GM04504 (cell line): ENCODE measurements around the gene FKRP.

Experiments
- DNase-seq: peaks from one replicate; pipeline ENCODE4 v3.0.0-alpha.2; 2012; ENCODE audit warnings: low read depth

The FKRP gene

DNA sequence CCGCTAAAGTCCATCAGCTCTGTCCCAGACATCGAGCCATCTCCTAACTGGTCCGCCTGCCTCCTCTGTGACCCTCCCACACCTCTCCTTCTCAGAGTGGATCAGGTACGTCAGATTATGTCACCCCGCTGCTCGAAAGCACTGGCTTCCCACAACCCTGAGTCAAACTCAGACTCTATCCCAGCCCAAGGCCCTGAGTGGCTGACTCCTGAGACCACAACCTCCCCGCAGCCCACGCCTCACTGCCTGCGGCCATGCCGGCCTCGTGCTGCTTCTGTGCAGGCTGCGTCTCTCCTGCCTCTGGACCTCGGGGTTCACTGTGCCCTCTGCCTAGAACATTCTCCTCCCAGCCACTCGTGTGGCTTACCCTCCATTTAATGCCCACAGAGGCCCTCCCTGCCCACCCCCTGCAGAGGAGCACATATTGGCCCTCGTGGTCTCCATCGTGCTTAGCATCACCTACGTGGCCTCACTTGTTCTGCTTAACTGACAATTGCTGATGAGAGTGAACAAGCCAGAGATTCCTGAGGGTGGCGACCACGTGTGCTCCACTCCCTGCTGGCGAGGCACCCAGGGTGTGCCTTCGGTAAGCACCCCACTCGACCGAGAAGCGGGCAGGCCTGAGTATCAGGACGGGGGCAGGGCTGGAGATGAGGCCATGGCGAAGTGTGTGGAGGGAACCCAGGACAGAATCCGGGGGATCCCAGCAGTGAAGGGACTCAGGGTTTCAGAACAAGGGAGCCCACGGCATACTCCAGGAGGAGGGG, 13.5 kb upstream of the FKRP start:
- DNase-seq, result no peak

DNA sequence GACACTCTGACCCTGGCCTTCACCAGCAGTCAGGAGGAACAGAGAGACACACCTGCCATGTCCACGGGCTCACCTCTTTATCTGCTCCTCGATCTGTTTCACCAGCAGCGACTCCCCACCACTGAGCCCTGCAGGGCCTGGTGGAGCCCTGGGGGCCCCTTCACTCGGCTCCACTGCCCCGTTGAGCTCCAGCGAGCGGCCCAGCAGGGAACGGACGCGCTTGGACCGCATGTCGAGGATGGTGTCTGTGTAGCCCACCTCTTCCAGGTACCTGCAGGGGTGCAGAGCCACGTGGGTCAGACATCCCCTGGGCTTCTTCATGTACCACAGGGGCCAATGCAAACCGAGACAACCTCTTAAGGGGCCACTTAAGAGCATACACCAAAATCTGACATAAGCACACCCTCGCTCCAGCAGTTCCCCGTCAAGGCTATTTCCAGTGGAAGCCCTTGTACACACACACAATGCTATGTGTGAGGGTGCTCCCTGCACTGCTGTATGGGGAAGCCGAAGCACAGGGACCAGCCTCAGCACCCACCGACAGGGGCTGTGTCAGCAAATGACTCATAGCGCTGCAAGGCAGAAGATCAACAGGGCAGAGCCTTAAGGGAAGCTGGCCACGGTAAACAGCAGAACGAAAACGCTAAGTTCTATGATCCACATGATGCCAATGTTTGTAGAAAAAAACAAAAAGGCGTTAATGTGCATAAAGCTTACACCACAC, 12.7 kb upstream of the FKRP start:
- no peak for DNase-seq

DNA sequence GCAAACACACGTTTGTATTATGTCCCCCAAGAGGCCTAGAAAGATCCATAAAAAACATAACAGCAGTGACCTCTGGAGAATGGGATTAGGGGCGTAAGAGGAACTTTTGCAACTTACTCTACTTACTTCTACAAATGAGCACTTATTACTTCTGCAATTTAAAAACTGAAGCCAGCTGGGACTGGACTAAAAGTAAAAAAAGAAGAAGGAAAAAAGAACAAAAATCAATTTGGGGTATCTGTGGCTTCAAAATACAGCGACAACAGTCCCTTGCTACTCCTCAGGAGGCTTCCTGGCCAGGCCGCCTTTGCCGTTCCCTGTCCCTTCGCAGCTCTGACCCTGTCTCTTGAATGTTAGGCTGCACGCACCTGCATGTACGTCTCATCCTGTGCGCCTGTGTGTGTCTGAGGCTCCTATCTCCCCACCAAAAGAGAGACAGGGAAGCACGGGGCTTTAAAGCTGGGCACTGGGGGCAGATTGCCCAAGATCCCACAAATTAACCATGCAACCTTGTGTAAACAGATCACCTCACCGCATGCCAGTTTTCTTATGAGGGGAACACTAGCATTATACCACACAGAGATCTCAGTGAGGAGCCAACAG, 12.1 kb upstream of the FKRP start:
- DNase-seq, result no peak

DNA sequence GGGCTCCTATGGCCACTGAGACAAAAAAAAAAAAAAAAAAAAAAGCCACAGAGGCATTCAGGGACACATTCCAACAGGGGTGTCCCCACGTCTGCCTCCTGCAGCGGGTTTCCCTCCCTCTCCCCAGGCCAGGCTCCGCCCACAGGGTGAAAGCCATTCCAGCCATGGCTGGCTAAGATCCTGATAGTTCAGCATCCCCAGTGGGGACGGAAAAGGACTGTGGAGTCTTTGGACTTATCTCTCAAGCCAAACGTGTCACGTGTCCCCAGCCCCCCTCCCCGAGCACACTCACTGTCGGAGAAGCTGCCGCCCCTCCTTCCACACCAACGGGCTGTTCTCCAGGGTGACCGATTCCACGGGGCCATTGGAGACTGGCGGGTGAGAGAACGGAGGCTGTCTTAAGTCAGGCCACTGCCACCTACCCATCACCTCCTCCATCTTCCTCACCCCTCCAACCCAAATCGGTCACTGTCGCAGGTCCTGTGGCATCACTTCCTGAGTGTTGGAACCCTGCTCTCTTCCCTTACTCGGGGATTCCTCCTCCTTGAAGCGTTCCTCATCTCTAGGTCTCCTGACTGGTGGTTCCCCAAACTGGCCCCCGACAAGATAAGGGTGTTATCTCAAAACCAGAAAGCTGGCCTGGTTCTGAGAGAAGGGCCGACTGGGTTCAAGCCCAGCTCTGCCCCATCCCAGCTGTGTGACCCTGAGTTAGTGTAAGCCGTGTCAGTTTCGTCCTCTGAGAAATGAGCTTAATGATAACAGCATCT, 9.1 kb upstream of the FKRP start:
- no peak for DNase-seq

DNA sequence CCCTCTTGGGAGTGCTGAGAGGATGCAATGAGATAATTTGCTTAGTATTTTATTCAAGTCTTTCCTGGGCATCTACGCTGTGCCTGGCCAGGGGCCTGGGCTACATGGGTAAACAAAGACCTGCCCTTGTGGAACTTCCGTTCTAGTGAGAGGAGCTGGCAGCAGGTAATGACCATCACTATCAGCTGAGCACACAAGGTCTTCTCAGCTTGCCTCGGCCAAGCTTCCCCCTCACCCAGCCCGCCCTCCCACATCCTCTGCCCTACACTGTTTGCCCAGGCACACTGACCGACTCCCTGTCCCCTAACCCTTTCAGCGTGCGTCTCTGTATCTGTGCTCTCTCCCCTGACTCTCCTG, 8.6 kb upstream of the FKRP start:
- no peak for DNase-seq

DNA sequence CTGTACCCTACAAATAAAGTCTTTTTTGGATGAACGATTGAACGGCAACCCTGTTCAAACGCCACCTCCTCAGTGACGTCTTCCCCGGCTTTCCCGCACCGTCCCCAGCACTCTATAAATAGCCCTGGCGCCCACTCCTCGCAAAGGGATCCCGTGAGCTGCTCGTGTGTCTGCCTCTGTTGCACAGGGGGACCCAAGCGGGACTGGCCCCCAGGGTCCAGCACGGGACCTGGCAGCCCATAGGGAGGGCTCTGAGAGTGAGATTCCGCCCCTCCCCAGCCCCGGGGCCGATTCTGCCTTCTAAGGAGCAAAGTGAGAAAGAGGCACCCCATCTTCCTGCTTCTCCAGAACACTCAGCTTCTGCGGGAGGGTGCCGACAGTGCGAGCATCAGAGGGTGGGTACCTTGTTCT, 8.1 kb upstream of the FKRP start:
- no peak for DNase-seq

DNA sequence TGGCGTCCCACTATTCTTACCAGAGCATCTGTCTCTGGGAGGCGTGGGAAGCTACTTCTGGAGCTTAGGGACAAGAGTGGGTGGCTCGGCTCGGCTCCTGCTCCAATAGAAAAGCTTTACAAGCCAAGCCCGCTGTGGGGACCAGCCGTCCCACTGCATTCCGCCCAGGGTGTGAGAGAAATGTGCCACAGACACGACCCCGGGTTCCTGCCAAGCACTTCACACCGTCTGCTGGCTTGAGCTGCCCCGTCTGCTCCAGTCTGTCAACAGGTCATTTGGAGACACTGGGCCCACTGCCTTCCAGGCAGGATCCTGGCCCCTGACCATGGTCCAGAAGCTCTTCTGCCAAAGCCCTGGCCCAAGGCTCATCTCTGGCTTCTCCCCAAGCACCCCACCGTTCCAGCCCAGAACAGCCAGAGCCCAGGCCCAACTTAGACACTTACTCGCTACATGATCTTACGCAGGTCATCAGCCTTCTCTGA, 6.5 kb upstream of the FKRP start:
- no peak for DNase-seq

DNA sequence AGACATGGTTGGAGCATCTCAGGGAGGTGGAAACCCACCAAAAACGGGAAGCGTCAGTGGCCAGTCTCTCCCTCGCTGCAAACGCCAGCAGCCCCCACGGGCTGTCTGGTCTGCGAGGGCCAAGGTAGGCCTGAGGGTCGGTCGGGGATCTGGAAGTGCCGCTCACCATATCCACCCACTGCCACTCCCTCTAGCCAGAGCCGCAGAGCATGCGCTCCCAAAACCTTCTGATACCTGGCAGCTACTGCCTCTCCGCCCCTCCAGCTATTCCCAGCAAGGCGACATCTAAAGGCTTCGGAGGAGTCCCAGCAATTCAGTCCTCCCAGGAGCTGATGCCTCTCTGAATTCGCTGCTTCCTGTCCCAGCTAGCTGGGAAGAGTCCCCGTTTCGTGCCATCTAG, 4.4 kb upstream of the FKRP start:
- DNase-seq, result no peak

DNA sequence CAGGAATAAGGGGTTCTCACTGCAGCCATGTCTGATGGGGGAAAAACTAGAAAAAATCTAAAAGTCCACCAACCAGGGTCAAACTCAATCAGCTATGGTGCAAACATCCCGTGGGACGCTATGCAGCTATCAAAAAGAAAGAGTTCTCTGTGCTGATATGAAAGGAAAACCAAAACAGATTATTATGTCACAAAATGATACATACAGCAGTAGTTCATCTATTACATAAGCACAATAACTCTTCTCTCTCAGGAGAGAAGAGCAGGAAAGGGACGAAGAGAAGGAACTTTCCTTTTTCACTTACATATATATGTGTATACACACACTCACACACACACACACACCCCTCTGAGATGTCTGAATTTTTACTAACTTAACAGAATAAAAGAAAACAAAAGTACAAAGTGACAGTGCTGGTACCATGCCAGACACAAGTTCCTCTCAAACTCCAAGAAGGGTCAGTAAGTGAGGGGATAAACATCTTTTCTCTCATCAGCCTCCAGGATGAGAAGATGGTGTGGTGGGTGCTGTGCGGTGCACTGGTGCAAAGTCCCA, 2.9 kb upstream of the FKRP start:
- DNase-seq, result no peak

DNA sequence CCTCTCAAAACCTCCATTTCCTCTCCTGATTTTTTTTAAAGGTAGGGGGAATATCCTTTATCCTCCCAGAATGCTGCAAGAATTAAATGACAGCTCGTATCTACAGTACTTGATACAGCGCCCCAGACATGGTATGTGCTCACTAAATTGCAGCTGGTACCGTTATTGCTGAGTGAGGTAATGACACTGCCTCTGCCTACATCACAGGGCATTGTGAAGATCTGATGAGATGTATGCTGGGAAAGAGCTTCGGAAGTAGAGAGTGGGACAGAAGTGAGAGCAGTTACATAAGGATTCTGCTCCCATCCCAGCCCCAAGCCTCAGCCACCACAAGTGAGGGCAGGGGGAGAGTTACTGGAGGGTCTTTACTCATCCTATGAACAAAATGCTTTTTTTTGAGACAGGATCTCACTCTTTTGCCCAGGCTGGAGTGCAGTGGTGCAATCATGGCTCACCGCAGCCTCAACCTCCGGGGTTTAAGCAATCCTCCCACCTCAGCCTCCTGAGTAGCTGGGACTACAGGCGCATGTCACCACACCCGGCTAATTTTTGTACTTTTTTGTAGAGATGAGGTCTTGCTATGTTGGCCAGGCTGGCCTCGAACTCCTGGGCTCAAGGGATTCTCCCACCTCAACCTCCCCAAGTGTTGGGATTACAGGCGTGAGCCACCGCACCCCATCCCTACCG, 1.7 kb upstream of the FKRP start:
- no peak for DNase-seq

DNA sequence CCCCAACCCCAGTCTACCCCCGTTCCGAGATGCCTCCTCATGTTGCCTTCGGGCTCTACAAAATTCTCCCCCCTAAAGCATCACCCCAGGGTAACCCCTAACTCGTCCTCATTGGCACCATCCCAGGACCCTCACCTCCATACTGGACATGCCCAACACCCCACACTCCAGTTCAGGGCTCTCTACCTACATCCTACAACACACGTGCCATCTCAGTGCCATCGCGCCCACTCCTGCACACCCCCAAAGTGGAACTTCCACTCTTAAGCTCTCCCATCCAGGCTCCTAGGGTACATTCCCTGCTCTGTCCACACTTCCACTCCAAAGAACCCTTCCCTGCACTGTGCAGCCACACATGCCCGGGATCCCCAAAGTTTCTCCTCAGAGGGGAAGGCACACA, 827 bp upstream of the FKRP start:
- DNase-seq, result no peak

DNA sequence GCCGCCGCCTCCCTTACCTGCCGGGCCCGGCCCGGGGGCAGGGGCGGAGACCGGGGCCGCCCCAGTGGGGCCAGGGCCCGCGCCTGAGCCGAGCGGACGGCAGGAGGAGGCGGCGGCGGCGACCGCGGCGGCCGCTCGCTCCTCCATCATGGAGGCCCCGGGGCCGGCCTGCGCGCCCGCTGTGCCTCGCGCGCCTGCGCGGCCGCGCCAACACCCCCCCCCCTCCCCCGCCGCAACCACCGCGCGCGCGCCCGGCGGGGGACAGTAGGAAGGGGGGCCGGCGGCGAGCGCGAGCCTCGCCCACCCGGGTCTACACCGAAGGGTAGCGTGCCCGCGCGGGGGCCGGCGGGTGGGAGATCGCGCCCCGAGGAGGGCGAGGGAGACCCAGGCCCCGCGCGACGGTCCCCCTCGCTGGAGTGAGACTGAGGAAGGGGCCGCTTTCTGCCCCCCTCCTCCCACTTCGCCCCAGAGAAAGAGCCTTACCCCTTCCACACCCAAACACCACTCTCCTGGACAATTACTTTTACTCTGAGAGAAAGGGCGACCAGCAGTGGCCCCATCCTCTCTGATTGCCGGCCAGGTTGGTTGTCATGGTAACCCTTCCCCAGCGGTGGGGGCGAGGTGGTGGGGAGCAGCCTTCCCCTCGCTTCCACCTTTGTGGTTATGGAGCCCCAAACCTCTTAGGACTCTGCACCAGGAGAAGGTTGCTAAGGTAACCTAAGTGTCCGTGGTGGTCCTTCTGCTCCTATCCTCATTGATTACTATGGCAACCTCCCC, 612 bp downstream of the FKRP start, which contains the start of gene STRN4:
TSS of gene STRN4 (minus strand) at position 170 of the 777 bp plus-strand sequence. CDS start at position 150, 20 bp downstream.
- DNase-seq, result no peak

DNA sequence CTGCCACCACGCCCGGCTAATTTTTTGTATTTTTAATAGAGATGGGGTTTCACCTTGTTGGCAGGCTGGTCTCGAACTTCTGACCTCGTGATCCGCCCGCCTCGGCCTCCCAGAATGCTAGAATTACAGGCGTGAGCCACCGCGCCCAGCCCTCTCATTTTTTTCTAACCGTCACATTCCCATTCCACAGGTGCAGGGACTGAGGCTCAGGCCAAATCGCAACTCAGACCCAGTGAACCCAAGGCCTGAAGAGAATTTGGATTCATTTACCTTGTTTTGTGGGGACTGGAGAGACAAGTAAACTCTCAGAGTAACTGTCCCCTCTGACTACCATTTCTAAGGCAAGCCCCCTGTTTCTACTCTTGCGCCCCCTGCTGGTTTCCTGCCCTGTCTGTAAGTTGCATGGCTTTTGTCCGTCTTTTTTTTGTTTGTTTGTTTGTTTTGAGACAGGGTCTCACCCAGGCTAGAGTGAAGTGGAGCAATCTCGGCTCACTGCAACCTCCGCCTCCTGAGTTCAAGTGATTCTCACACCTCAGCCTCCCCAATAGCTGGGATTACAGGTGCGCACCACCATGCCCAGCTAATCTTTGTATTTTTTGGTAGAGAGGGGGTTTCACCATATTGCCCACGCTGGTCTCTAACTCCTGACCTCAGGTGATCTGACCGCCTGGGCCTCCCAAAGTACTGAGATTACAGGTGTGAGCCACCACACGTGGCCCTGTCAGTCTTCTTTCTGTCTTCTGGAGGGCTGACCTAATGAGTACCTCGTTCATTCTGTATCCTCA, 2.7 kb downstream of the FKRP start:
- DNase-seq, result no peak

DNA sequence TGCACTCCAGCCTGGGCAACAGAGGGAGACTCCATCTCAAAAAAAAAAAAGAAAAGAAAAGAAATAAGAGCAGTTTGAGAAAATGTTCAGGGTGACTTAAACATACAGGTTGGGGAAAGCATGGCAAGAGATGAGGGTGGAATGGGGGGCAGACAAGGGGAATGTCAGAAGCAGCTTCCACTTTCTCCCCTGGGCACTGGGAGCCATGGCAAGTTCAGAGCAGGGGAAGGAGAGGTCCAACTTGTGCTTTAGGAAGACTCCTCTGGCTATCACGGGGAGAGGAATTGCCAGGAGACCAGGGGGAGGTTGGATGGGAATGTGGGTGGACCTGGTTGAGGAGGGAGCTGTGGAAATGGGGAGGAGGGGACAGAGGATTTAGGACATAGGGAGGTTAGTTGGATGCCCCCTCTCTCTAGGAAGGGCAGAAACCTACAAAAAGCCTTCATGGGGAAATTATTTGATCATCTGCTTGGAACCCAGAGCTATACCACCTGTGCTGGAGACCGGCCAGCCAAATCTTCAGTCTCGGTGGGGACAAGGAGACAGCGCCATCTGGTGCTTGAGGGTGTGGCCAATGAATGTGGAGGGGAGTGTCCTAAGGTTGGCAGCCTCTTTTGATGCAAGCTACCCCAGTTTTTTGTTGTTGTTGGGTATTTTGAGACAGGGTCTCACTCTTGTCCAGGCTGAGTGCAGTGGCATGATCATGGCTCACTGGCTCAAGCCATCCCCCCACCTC, 7.7 kb downstream of the FKRP start:
- no peak for DNase-seq

DNA sequence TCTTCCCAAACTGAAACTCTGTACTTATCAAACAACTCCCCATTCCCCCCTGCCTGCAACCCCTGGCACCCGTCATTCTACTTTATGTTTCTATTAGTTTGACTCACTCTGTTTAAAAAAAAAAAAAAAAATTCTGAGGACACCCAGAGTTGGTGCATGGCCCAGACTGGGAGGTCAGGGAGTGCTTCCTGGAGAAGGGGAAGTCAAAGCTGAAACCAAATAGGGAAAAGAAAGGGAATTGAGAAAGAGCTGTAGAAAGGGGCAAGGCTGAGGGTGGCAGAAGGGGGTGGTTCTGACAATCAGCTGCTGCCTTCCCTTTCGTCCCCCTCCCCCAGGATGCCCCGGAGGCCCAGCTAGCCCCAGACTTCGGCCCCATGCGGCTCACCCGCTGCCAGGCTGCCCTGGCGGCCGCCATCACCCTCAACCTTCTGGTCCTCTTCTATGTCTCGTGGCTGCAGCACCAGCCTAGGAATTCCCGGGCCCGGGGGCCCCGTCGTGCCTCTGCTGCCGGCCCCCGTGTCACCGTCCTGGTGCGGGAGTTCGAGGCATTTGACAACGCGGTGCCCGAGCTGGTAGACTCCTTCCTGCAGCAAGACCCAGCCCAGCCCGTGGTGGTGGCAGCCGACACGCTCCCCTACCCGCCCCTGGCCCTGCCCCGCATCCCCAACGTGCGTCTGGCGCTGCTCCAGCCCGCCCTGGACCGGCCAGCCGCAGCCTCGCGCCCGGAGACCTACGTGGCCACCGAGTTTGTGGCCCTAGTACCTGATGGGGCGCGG, 9.4 kb downstream of the FKRP start:
- DNase-seq, result no peak

DNA sequence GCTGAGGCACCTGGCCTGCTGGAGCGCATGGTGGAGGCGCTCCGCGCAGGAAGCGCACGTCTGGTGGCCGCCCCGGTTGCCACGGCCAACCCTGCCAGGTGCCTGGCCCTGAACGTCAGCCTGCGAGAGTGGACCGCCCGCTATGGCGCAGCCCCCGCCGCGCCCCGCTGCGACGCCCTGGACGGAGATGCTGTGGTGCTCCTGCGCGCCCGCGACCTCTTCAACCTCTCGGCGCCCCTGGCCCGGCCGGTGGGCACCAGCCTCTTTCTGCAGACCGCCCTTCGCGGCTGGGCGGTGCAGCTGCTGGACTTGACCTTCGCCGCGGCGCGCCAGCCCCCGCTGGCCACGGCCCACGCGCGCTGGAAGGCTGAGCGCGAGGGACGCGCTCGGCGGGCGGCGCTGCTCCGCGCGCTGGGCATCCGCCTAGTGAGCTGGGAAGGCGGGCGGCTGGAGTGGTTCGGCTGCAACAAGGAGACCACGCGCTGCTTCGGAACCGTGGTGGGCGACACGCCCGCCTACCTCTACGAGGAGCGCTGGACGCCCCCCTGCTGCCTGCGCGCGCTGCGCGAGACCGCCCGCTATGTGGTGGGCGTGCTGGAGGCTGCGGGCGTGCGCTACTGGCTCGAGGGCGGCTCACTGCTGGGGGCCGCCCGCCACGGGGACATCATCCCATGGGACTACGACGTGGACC, 10.1 kb downstream of the FKRP start:
- DNase-seq, result no peak

DNA sequence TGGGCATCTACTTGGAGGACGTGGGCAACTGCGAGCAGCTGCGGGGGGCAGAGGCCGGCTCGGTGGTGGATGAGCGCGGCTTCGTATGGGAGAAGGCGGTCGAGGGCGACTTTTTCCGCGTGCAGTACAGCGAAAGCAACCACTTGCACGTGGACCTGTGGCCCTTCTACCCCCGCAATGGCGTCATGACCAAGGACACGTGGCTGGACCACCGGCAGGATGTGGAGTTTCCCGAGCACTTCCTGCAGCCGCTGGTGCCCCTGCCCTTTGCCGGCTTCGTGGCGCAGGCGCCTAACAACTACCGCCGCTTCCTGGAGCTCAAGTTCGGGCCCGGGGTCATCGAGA, 10.7 kb downstream of the FKRP start:
- no peak for DNase-seq

DNA sequence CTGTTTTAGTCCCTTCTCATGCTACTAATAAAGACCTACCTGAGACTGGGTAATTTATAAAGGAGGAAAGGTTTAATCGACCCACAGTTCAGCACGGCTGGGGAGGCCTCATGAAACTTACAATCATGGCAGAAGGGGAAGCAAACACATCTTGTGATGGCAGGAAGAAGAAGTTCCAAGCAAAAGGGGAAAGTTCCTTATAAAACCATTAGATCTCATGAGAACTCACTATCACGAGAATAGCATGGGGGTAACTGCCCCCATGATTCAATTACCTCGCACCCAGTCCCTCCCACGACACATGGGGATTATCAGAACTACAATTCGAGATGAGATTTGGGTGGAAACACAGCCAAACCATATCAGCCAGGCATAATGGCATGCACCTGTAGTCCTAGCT, 13.3 kb downstream of the FKRP start:
- DNase-seq, result no peak
